Measurements from ENCODE around the gene NBPF8.
"Not testable (repeated sequence)": the region's sequence is repeated elsewhere in the genome, so short reads cannot be mapped to it uniquely, and the experiment has no call there.

DNA sequence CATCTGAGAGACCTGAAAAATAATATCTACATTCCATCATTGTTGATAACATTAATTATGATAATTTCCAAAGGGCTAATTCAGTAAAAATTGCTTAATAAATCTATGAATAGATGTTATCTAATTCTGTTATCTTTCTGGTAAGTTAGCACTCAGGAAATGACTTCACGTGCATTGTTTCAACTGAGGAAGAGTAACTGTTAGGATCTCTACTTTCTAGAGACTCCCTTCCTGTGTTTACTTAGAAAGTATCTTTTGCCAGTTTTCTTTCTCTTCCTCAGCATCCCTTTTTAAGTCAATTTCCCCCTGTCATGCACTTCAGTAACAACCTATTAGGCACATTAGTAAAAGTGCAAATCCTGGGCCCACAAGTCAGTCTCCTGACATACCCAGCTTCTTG, 9.5 kb upstream of the NBPF8 start:
- TF ChIP-seq, protein P1, sequence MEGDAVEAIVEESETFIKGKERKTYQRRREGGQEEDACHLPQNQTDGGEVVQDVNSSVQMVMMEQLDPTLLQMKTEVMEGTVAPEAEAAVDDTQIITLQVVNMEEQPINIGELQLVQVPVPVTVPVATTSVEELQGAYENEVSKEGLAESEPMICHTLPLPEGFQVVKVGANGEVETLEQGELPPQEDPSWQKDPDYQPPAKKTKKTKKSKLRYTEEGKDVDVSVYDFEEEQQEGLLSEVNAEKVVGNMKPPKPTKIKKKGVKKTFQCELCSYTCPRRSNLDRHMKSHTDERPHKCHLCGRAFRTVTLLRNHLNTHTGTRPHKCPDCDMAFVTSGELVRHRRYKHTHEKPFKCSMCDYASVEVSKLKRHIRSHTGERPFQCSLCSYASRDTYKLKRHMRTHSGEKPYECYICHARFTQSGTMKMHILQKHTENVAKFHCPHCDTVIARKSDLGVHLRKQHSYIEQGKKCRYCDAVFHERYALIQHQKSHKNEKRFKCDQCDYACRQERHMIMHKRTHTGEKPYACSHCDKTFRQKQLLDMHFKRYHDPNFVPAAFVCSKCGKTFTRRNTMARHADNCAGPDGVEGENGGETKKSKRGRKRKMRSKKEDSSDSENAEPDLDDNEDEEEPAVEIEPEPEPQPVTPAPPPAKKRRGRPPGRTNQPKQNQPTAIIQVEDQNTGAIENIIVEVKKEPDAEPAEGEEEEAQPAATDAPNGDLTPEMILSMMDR (conservative IDR thresholded peaks at IDR 0.05): not testable (repeated sequence)
- not testable (repeated sequence) for TF ChIP-seq ZFX (IDR thresholded peaks at IDR 0.05)

Measured in C4-2B (cell line).